CD8-positive, alpha-beta memory T cell (primary cell): Measurements from ENCODE around the gene SPRYD4. TPM values are rescaled to one million over a fixed set of nuclear protein-coding genes. Genes with fewer than 3 reads are reported as not detected.
"Not testable (repeated sequence)": the region's sequence is repeated elsewhere in the genome, so short reads cannot be mapped to it uniquely, and the experiment has no call there.

Experiments
- CTCF ChIA-PET: fragments of 350-600 bp; sonication (Branson Sonifier 250); formaldehyde crosslinking; loops from one replicate; lab custom pipeline; 2021; ENCODE audit warnings: antibody characterized with exemption; lab: Charles Lee
- POLR2A ChIA-PET: fragments of 350-600 bp; sonication (Branson Sonifier 250); formaldehyde crosslinking; loops from one replicate; lab custom pipeline; 2021; ENCODE audit warnings: antibody characterized with exemption; lab: Charles Lee
- DNase-seq, 5 donors: peaks; one replicate each; pipeline versions ENCODE4 v3.0.0 to v3.0.0-alpha.2; 2020 to 2022; ENCODE audit warnings: mixed read lengths in 1 of 5
- H3K27ac ChIP-seq: one replicate; pipeline ENCODE4 v1.7.0; 2013; ENCODE audit warnings: low read depth, mild to moderate bottlenecking, low read length, moderate library complexity
- H3K27me3 ChIP-seq: 2 replicates; pipeline ENCODE4 v1.7.0; 2013; ENCODE audit warnings: low read length, mild to moderate bottlenecking; ENCODE audit not compliant: insufficient read depth, poor library complexity, severe bottlenecking
- H3K36me3 ChIP-seq: 2 replicates; pipeline ENCODE4 v1.7.0; 2013; ENCODE audit warnings: mild to moderate bottlenecking, low read length, moderate library complexity; ENCODE audit not compliant: insufficient read depth
- H3K4me1 ChIP-seq: 2 replicates; pipeline ENCODE4 v1.7.0; 2013; ENCODE audit warnings: mild to moderate bottlenecking, low read length, moderate library complexity; ENCODE audit not compliant: insufficient read depth
- H3K4me3 ChIP-seq: 2 replicates; pipeline ENCODE4 v1.7.0; 2013; ENCODE audit warnings: mild to moderate bottlenecking, low read length
- H3K9me3 ChIP-seq: 2 replicates; pipeline ENCODE4 v1.7.0; 2013; ENCODE audit warnings: mild to moderate bottlenecking, low read length
- H3K27ac Mint-ChIP-seq, 8 donors: one replicate each; pipeline ENCODE4 v1.8.0; 2020 to 2021; ENCODE audit warnings: mixed read lengths in 8 of 8, mild to moderate bottlenecking in 6 of 8, inconsistent platforms in 3 of 8, moderate library complexity in 3 of 8
- H3K27me3 Mint-ChIP-seq, 2 donors: one replicate each; pipeline ENCODE4 v1.8.0; 2020 to 2021; ENCODE audit warnings: mixed read lengths in 2 of 2, mild to moderate bottlenecking in 1 of 2, moderate library complexity in 1 of 2
- H3K36me3 Mint-ChIP-seq, 3 donors: one replicate each; pipeline ENCODE4 v1.8.0; 2020 to 2021; ENCODE audit warnings: mixed read lengths in 3 of 3, inconsistent platforms in 1 of 3, mild to moderate bottlenecking in 1 of 3
- H3K4me1 Mint-ChIP-seq, 3 donors: one replicate each; pipeline ENCODE4 v1.8.0; 2020 to 2021; ENCODE audit warnings: mixed read lengths in 3 of 3, inconsistent platforms in 1 of 3, mild to moderate bottlenecking in 1 of 3
- H3K4me3 Mint-ChIP-seq, 7 donors: one replicate each; pipeline ENCODE4 v1.8.0; 2020 to 2021; ENCODE audit warnings: mixed read lengths in 7 of 7, mild to moderate bottlenecking in 6 of 7, moderate library complexity in 4 of 7, inconsistent platforms in 2 of 7
- H3K9me3 Mint-ChIP-seq, 5 donors: one replicate each; pipeline ENCODE4 v1.8.0; 2020 to 2022; ENCODE audit warnings: mixed read lengths in 5 of 5, mild to moderate bottlenecking in 3 of 5, moderate library complexity in 2 of 5, inconsistent platforms in 1 of 5
- polyA plus RNA-seq: library from polyadenylated mRNA; unstranded; fragments of 300-500 nt; fragmentation: Illumina TruSeq; gene quantifications from one replicate; pipeline ENCODE4 v1.2.3, GENCODE V29; 2021
- total RNA-seq, 2 experiments: library from RNA; stranded (reverse); gene quantifications; one replicate each; pipeline ENCODE4 v1.2.3, GENCODE V29; 2021

Gene SPRYD4
- total and polyA plus RNA-seq, 3 experiments from 2014 or later = 1.1 to 3.9 (median 3.7) TPM

- H3K4me3 ChIP-seq, POLR2A ChIA-PET, H3K27ac Mint-ChIP-seq, H3K9me3 ChIP-seq, CTCF ChIA-PET, H3K4me1 ChIP-seq, H3K9me3 Mint-ChIP-seq, H3K4me3 Mint-ChIP-seq, H3K36me3 Mint-ChIP-seq, H3K27me3 ChIP-seq, H3K27ac ChIP-seq, H3K36me3 ChIP-seq, DNase-seq: not testable (repeated sequence)
- peaks cover 10 to 32% of the 10 kb centered on the region in 2 donors for H3K27me3 Mint-ChIP-seq
- peaks cover 4 to 11% (median 5%) of the 10 kb centered on the region in 3 donors for H3K4me1 Mint-ChIP-seq
These were observed 25.2 kb downstream of the SPRYD4 start for GRCh38 chr12:56493409-56494105.

GRCh38 chr12:56494106-56494415 is 25.7 kb downstream of the SPRYD4 start:
- H3K27me3 Mint-ChIP-seq = peaks cover 10 to 28% of the 10 kb centered on the region in 2 donors
- H3K9me3 ChIP-seq, H3K27me3 ChIP-seq, H3K4me3 Mint-ChIP-seq, DNase-seq, H3K9me3 Mint-ChIP-seq, H3K36me3 ChIP-seq, POLR2A ChIA-PET, H3K4me1 Mint-ChIP-seq, H3K36me3 Mint-ChIP-seq, H3K4me1 ChIP-seq, H3K27ac ChIP-seq, CTCF ChIA-PET, H3K4me3 ChIP-seq, H3K27ac Mint-ChIP-seq: not testable (repeated sequence)

GRCh38 chr12:56494481-56494880 is 26.1 kb downstream of the SPRYD4 start:
- H3K9me3 ChIP-seq, POLR2A ChIA-PET: not testable (repeated sequence)

GRCh38 chr12:56496704-56497103 is 28.3 kb downstream of the SPRYD4 start:
- H3K36me3 ChIP-seq, H3K9me3 ChIP-seq, H3K9me3 Mint-ChIP-seq, H3K4me1 Mint-ChIP-seq, H3K27me3 ChIP-seq, H3K4me3 ChIP-seq, H3K36me3 Mint-ChIP-seq, H3K27ac ChIP-seq, POLR2A ChIA-PET, H3K27me3 Mint-ChIP-seq, H3K4me1 ChIP-seq: not testable (repeated sequence)
- H3K27ac Mint-ChIP-seq = peak overlapping the region in 2 of 8 donors; percentile 22 to 47
- CTCF ChIA-PET = interaction anchor here (1.3 to 1.7 kb wide), 2 partner anchors 8 to 26 kb away, joined by 5 read pairs; partner anchors contain the start of gene GLS2
- DNase-seq = peak in 4 of 5 donors; percentile 15 to 55 (median 47)
- peak overlapping the region in 4 of 7 donors; percentile 11 to 65 (median 60) for H3K4me3 Mint-ChIP-seq

More at GRCh38 chr12:56494481-56494880, 26.1 kb downstream of the SPRYD4 start:
- H3K27ac Mint-ChIP-seq, H3K27ac ChIP-seq, H3K4me1 Mint-ChIP-seq, H3K27me3 ChIP-seq, H3K9me3 Mint-ChIP-seq, H3K4me3 ChIP-seq, H3K4me3 Mint-ChIP-seq, CTCF ChIA-PET, H3K4me1 ChIP-seq, H3K36me3 ChIP-seq, DNase-seq, H3K36me3 Mint-ChIP-seq: not testable (repeated sequence)
- H3K27me3 Mint-ChIP-seq = peaks cover 10 to 26% of the 10 kb centered on the region in 2 donors

GRCh38 chr12:56498126-56498902 is 29.9 kb downstream of the SPRYD4 start:
- DNase-seq, H3K9me3 ChIP-seq, H3K27ac ChIP-seq, H3K27ac Mint-ChIP-seq, H3K27me3 ChIP-seq, H3K4me1 ChIP-seq, H3K36me3 ChIP-seq, H3K9me3 Mint-ChIP-seq, H3K36me3 Mint-ChIP-seq, CTCF ChIA-PET, H3K27me3 Mint-ChIP-seq, H3K4me3 Mint-ChIP-seq, H3K4me3 ChIP-seq, POLR2A ChIA-PET, H3K4me1 Mint-ChIP-seq: not testable (repeated sequence)

- DNase-seq, H3K4me1 Mint-ChIP-seq, H3K27me3 ChIP-seq, POLR2A ChIA-PET, H3K27me3 Mint-ChIP-seq, H3K9me3 Mint-ChIP-seq, H3K36me3 Mint-ChIP-seq, H3K4me3 ChIP-seq, CTCF ChIA-PET, H3K27ac ChIP-seq, H3K9me3 ChIP-seq, H3K4me1 ChIP-seq, H3K36me3 ChIP-seq, H3K27ac Mint-ChIP-seq: not testable (repeated sequence)
- peak overlapping the region in 1 of 7 donors; percentile 36 for H3K4me3 Mint-ChIP-seq
These were observed 31.1 kb downstream of the SPRYD4 start for GRCh38 chr12:56499452-56499851.

- H3K27me3 Mint-ChIP-seq, H3K9me3 Mint-ChIP-seq, CTCF ChIA-PET, H3K27ac ChIP-seq, H3K4me3 ChIP-seq, H3K4me1 ChIP-seq, H3K9me3 ChIP-seq, DNase-seq, H3K36me3 ChIP-seq, H3K27ac Mint-ChIP-seq, H3K4me1 Mint-ChIP-seq, POLR2A ChIA-PET, H3K27me3 ChIP-seq, H3K36me3 Mint-ChIP-seq, H3K4me3 Mint-ChIP-seq: not testable (repeated sequence)
These were observed 31.5 kb downstream of the SPRYD4 start for GRCh38 chr12:56499879-56500278.

GRCh38 chr12:56510786-56511185 is 42.4 kb downstream of the SPRYD4 start:
- H3K4me1 Mint-ChIP-seq = peaks cover 0 to 3% (median 0%) of the 10 kb centered on the region in 3 donors
- H3K27me3 ChIP-seq = no peaks in the 10 kb centered on the region
- no peaks in the 10 kb centered on the region for H3K36me3 ChIP-seq
- H3K4me1 ChIP-seq = no peaks in the 10 kb centered on the region
- H3K27me3 Mint-ChIP-seq = peaks cover 0 to 13% of the 10 kb centered on the region in 2 donors
- ChIA-PET POLR2A (interaction anchor here (0.5 kb wide), 1 partner anchor 115 kb away, joined by 3 read pairs; no protein-coding TSS in a partner anchor), CTCF (no interaction called here)
- H3K36me3 Mint-ChIP-seq = peaks cover 0 to 2% (median 0%) of the 10 kb centered on the region in 3 donors
- H3K27ac Mint-ChIP-seq = no peak overlapping the region
- no peak overlapping the region for H3K4me3 Mint-ChIP-seq
- no peak for DNase-seq
- no peak overlapping the region for H3K4me3 ChIP-seq
- H3K27ac ChIP-seq = no peak overlapping the region
- no peaks in the 10 kb centered on the region for H3K9me3 ChIP-seq
- H3K9me3 Mint-ChIP-seq = no peaks in the 10 kb centered on the region
